Esophagus muscularis mucosa (tissue), 3 donors: Measurements from ENCODE around the gene IQCB1.

Experiments
- EP300 ChIP-seq: sonication (generic); formaldehyde crosslinking; IDR thresholded peaks from one replicate; pipeline ENCODE4 v1.6.1; 2017; ENCODE audit warnings: antibody characterized with exemption
- TF ChIP-seq, protein P1 (sequence below), 3 experiments: fragments of 200-600 bp in 2 of 3; fragments of 450-650 bp in 1 of 3; sonication (generic) in 2 of 3; IDR thresholded peaks; one replicate each; pipeline ENCODE4 v1.5.1; 2017 to 2019; ENCODE audit warnings: antibody characterized with exemption in 3 of 3, mild to moderate bottlenecking in 2 of 3, moderate library complexity in 1 of 3

GRCh38 chr3:121737644-121738043, 97.2 kb downstream of the IQCB1 start:
- TF ChIP-seq, protein P1, sequence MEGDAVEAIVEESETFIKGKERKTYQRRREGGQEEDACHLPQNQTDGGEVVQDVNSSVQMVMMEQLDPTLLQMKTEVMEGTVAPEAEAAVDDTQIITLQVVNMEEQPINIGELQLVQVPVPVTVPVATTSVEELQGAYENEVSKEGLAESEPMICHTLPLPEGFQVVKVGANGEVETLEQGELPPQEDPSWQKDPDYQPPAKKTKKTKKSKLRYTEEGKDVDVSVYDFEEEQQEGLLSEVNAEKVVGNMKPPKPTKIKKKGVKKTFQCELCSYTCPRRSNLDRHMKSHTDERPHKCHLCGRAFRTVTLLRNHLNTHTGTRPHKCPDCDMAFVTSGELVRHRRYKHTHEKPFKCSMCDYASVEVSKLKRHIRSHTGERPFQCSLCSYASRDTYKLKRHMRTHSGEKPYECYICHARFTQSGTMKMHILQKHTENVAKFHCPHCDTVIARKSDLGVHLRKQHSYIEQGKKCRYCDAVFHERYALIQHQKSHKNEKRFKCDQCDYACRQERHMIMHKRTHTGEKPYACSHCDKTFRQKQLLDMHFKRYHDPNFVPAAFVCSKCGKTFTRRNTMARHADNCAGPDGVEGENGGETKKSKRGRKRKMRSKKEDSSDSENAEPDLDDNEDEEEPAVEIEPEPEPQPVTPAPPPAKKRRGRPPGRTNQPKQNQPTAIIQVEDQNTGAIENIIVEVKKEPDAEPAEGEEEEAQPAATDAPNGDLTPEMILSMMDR (IDR thresholded peaks at IDR 0.05): no peak
- no peak for TF ChIP-seq EP300
